Left ventricle myocardium inferior (tissue), 1 donor: Measurements from ENCODE around the gene IFNAR2. TPM values are rescaled to one million over a fixed set of nuclear protein-coding genes. Genes with fewer than 3 reads are reported as not detected.

Source experiments
- DNase-seq: peaks from one replicate; pipeline ENCODE4 v3.0.0-alpha.2; 2020
- H3K27ac ChIP-seq: fragments of 200-600 bp; replicated peaks from 2 replicates; pipeline ENCODE4 v1.8.0; 2021
- H3K27me3 ChIP-seq: fragments of 200-600 bp; 2 replicates; pipeline ENCODE4 v1.8.0; 2021; ENCODE audit warnings: low read depth
- H3K36me3 ChIP-seq: fragments of 200-600 bp; 2 replicates; pipeline ENCODE4 v1.8.0; 2021
- H3K4me1 ChIP-seq: fragments of 200-600 bp; 2 replicates; pipeline ENCODE4 v1.8.0; 2021
- H3K4me3 ChIP-seq: fragments of 200-600 bp; 2 replicates; pipeline ENCODE4 v1.8.0; 2021; ENCODE audit warnings: mild to moderate bottlenecking, moderate library complexity
- H3K9me3 ChIP-seq: fragments of 200-600 bp; replicated peaks from 2 replicates; pipeline ENCODE4 v1.8.0; 2021
- CTCF ChIP-seq: fragments of 200-600 bp; IDR thresholded peaks from 2 replicates; pipeline ENCODE4 v1.8.0; 2021; ENCODE audit warnings: antibody characterized with exemption, mild to moderate bottlenecking, borderline replicate concordance
- intact Hi-C: fragments of 100-400 bp; cut with micrococcal nuclease; formaldehyde crosslinking; loops from one replicate; pipeline ENCODE4 v1.11.0; 2022
- total RNA-seq: library from RNA; stranded (reverse); fragmentation: NEBNext Ultra II Directional; extraction: Animal tissue kit (Norgen Biotek cat#: 25700); gene quantifications from one replicate; pipeline ENCODE4 v1.2.1, GENCODE V29; 2021
- donor health status: DM: no; HTN: yes; CAD: no; lungs with severe emphysema.

Gene IFNAR2
- total RNA-seq, 1 donor from 2014 or later, result 9.0 TPM

- no peaks in the 10 kb centered on the region for H3K27me3 ChIP-seq
- H3K27ac ChIP-seq, result peak overlapping the region; percentile 88
- H3K4me1 ChIP-seq, result peaks cover 42% of the 10 kb centered on the region
- TF ChIP-seq CTCF, result peak; percentile 77
- no peaks in the 10 kb centered on the region for H3K36me3 ChIP-seq
- DNase-seq, result peak; percentile 39
- peak overlapping the region; percentile 26 for H3K4me3 ChIP-seq
- intact Hi-C loops, result loop anchor here (5.0 to 10.0 kb wide), 2 partner anchors 250 to 252 kb away; no protein-coding TSS in a partner anchor
- no peaks in the 10 kb centered on the region for H3K9me3 ChIP-seq
These were observed 32.8 kb upstream of the IFNAR2 start for GRCh38 chr21:33196941-33197374.

- peak overlapping the region; percentile 26 for H3K4me3 ChIP-seq
- H3K27me3 ChIP-seq, result no peaks in the 10 kb centered on the region
- peak overlapping the region; percentile 88 for H3K27ac ChIP-seq
- no peaks in the 10 kb centered on the region for H3K9me3 ChIP-seq
- peak; percentile 25 for DNase-seq
- H3K4me1 ChIP-seq, result peaks cover 42% of the 10 kb centered on the region
- no peak for TF ChIP-seq CTCF
- intact Hi-C loops, result loop anchor here (5.0 to 10.0 kb wide), 2 partner anchors 250 to 253 kb away; no protein-coding TSS in a partner anchor
- H3K36me3 ChIP-seq, result no peaks in the 10 kb centered on the region
These were observed 32.2 kb upstream of the IFNAR2 start for GRCh38 chr21:33197496-33197895.

GRCh38 chr21:33198346-33199099, 31.2 kb upstream of the IFNAR2 start:
- Histone ChIP-seq H3K4me3 (no peak overlapping the region), H3K4me1 (peaks cover 42% of the 10 kb centered on the region), H3K36me3 (no peaks in the 10 kb centered on the region), H3K27me3 (no peaks in the 10 kb centered on the region), H3K9me3 (no peaks in the 10 kb centered on the region), H3K27ac (peak overlapping the region; percentile 88)
- TF ChIP-seq CTCF, result no peak
- DNase-seq, result peak; percentile 58
- intact Hi-C loops, result loop anchor here (5.0 to 10.0 kb wide), 2 partner anchors 249 to 254 kb away; no protein-coding TSS in a partner anchor

- DNase-seq, result no peak
- Histone ChIP-seq H3K9me3 (no peaks in the 10 kb centered on the region), H3K27me3 (no peaks in the 10 kb centered on the region), H3K4me3 (no peak overlapping the region), H3K36me3 (no peaks in the 10 kb centered on the region), H3K4me1 (peaks cover 45% of the 10 kb centered on the region), H3K27ac (peak overlapping the region; percentile 88)
- intact Hi-C loops, result loop anchor here (5.0 to 10.0 kb wide), 2 partner anchors 248 to 254 kb away; no protein-coding TSS in a partner anchor
- TF ChIP-seq CTCF, result no peak
These were observed 30.7 kb upstream of the IFNAR2 start for GRCh38 chr21:33199100-33199464.

GRCh38 chr21:33199516-33200217, 30.1 kb upstream of the IFNAR2 start:
- H3K27me3 ChIP-seq, result no peaks in the 10 kb centered on the region
- TF ChIP-seq CTCF, result peak; percentile 91
- H3K4me3 ChIP-seq, result no peak overlapping the region
- no peaks in the 10 kb centered on the region for H3K9me3 ChIP-seq
- H3K4me1 ChIP-seq, result peaks cover 46% of the 10 kb centered on the region
- DNase-seq, result peak; percentile 34
- no peaks in the 10 kb centered on the region for H3K36me3 ChIP-seq
- peak overlapping the region; percentile 88 for H3K27ac ChIP-seq
- intact Hi-C loops, result loop anchor here (5.0 to 10.0 kb wide), 3 partner anchors 173 to 255 kb away; no protein-coding TSS in a partner anchor
